A549 (cell line): ENCODE measurements around the gene LMF1. TPM values are rescaled to one million over a fixed set of nuclear protein-coding genes. Genes with fewer than 3 reads are reported as not detected.
"Not testable (repeated sequence)": the region's sequence is repeated elsewhere in the genome, so short reads cannot be mapped to it uniquely, and the experiment has no call there.

Experiments
- ATAC-seq, 2 experiments: fragments of 200-7000 bp in 1 of 2; fragments of >200 bp in 1 of 2; cut with Nextera tagmentation in 1 of 2; cut with Tn5 transposase in 1 of 2; 3 replicates each; pipeline versions ENCODE4 v1.8.0 to v1.9.1; 2018 to 2020; ENCODE audit warnings: mild to moderate bottlenecking in 1 of 2, moderate library complexity in 1 of 2
- CTCF ChIA-PET: fragments of 300-600 bp; sonication (Branson Sonifier 250); formaldehyde crosslinking; extraction: SDS; loops from one replicate; lab custom pipeline; 2021; ENCODE audit warnings: antibody characterized with exemption, inconsistent platforms; lab: Yijun Ruan, JAX
- POLR2A ChIA-PET: fragments of 350-600 bp; formaldehyde crosslinking; extraction: SDS; loops from one replicate; lab custom pipeline; 2021; ENCODE audit warnings: antibody characterized with exemption, inconsistent platforms; lab: Yijun Ruan, JAX
- DNase-seq, 2 experiments: peaks; one replicate each; pipeline versions ENCODE4 v3.0.0 to v3.0.0-alpha.2; 2011 to 2016; ENCODE audit warnings: low read depth in 1 of 2, low spot score in 1 of 2
- FAIRE-seq: peaks from 2 replicates; lab custom pipeline; 2011; peaks lifted over from hg19 to GRCh38; lab: Jason Lieb, UNC
- H3K27ac ChIP-seq, 2 experiments: fragments of >200 bp; sonication (Bioruptor Twin); formaldehyde crosslinking; 3 replicates each; pipeline ENCODE4 v1.5.1; 2016 to 2017
- H3K4me1 ChIP-seq: fragments of >200 bp; sonication (Bioruptor Twin); formaldehyde crosslinking; 3 replicates; pipeline ENCODE4 v1.6.1; 2016
- H3K4me2 ChIP-seq: fragments of >200 bp; sonication (Bioruptor Twin); formaldehyde crosslinking; 3 replicates; pipeline ENCODE4 v1.6.1; 2016
- H3K4me3 ChIP-seq: fragments of >200 bp; sonication (Bioruptor Twin); formaldehyde crosslinking; 3 replicates; pipeline ENCODE4 v1.5.1; 2016
- H3K9me3 ChIP-seq: fragments of >200 bp; sonication (Bioruptor Twin); formaldehyde crosslinking; 3 replicates; pipeline ENCODE4 v1.6.1; 2016
- BCL3 ChIP-seq: fragments of >200 bp; sonication (Bioruptor Twin); formaldehyde crosslinking; IDR thresholded peaks from 3 replicates; pipeline ENCODE4 v1.6.1; 2016
- CEBPB ChIP-seq, 2 experiments: fragments of >200 bp in 1 of 2; sonication (Bioruptor Twin) in 1 of 2; formaldehyde crosslinking in 1 of 2; IDR thresholded peaks; 2 replicates each; pipeline ENCODE4 v1.6.1; 2012 to 2016
- CTCF ChIP-seq: fragments of >200 bp; sonication (Bioruptor Twin); formaldehyde crosslinking; IDR thresholded peaks from 3 replicates; pipeline ENCODE4 v1.5.1; 2016
- EP300 ChIP-seq, 2 experiments: fragments of >200 bp; sonication (Bioruptor Twin); formaldehyde crosslinking; IDR thresholded peaks; 2 replicates in 1 of 2; 3 replicates in 1 of 2; pipeline ENCODE4 v1.6.1; 2016 to 2017
- ESRRA ChIP-seq: fragments of 150-350 bp; IDR thresholded peaks from 2 replicates; pipeline ENCODE4 v1.6.1; 2014; ENCODE audit warnings: mild to moderate bottlenecking, low read length, borderline replicate concordance
- FOXS1 ChIP-seq: fragments of 250-450 bp; sonication (Bioruptor Pico); IDR thresholded peaks from 2 replicates; pipeline ENCODE4 v1.5.0; 2020; ENCODE audit warnings: mild to moderate bottlenecking, moderate library complexity
- GATA3 ChIP-seq: IDR thresholded peaks from 2 replicates; pipeline ENCODE4 v1.6.1; 2012; ENCODE audit warnings: borderline replicate concordance
- HOXA7 ChIP-seq: fragments of 250-450 bp; sonication (Bioruptor Pico); IDR thresholded peaks from 2 replicates; pipeline ENCODE4 v1.5.0; 2020; ENCODE audit warnings: mild to moderate bottlenecking, moderate library complexity
- HOXB13 ChIP-seq: fragments of 250-450 bp; sonication (Bioruptor Pico); IDR thresholded peaks from 2 replicates; pipeline ENCODE4 v1.5.0; 2020; ENCODE audit warnings: low read depth, mild to moderate bottlenecking, moderate library complexity
- JUN ChIP-seq, 2 experiments: fragments of >200 bp; sonication (Bioruptor Twin); formaldehyde crosslinking; IDR thresholded peaks; 2 replicates in 1 of 2; 3 replicates in 1 of 2; pipeline ENCODE4 v1.6.1; 2016 to 2017
- KDM1A ChIP-seq: fragments of 200-600 bp; sonication (generic); IDR thresholded peaks from 2 replicates; pipeline ENCODE4 v1.6.1; 2016; ENCODE audit warnings: low read depth, mild to moderate bottlenecking
- MAFK ChIP-seq: fragments of 450-650 bp; IDR thresholded peaks from 2 replicates; pipeline ENCODE4 v1.6.1; 2014; ENCODE audit not compliant: partially characterized antibody
- MAZ ChIP-seq: fragments of 150-350 bp; IDR thresholded peaks from 2 replicates; pipeline ENCODE4 v1.6.1; 2014; ENCODE audit warnings: antibody characterized with exemption, low read depth, low read length, borderline replicate concordance
- NFE2L2 ChIP-seq: fragments of 150-350 bp; conservative IDR thresholded peaks from 2 replicates; pipeline ENCODE4 v1.6.1; 2014; ENCODE audit warnings: low read length
- NR3C1 ChIP-seq: fragments of >200 bp; sonication (Bioruptor Twin); formaldehyde crosslinking; IDR thresholded peaks from 3 replicates; pipeline ENCODE4 v1.6.1; 2017
- RARB ChIP-seq: fragments of 250-450 bp; sonication (Bioruptor Pico); IDR thresholded peaks from 2 replicates; pipeline ENCODE4 v1.8.0; 2021; ENCODE audit warnings: mild to moderate bottlenecking, moderate library complexity
- TFCP2L1 ChIP-seq: fragments of 250-450 bp; sonication (Bioruptor Pico); IDR thresholded peaks from 2 replicates; pipeline ENCODE4 v1.5.0; 2021; ENCODE audit warnings: mild to moderate bottlenecking
- TP53 ChIP-seq: fragments of 250-450 bp; sonication (Bioruptor Pico); IDR thresholded peaks from 2 replicates; pipeline ENCODE4 v1.5.0; 2021; ENCODE audit warnings: mild to moderate bottlenecking, moderate library complexity
- USF2 ChIP-seq: fragments of 450-650 bp; IDR thresholded peaks from 2 replicates; pipeline ENCODE4 v1.6.1; 2014; ENCODE audit warnings: antibody characterized with exemption
- ZC3H11A ChIP-seq: fragments of 450-650 bp; IDR thresholded peaks from 2 replicates; pipeline ENCODE4 v1.6.1; 2014; ENCODE audit warnings: antibody characterized with exemption, mild to moderate bottlenecking
- ZFP36 ChIP-seq: fragments of 450-650 bp; IDR thresholded peaks from 2 replicates; pipeline ENCODE4 v1.6.1; 2014; ENCODE audit warnings: borderline replicate concordance; ENCODE audit not compliant: partially characterized antibody
- WGBS: methylation state at CpG from one replicate; pipeline ENCODE4 v1.1.6; 2017; ENCODE audit errors: missing lambda C conversion rate; 5-methylcytosine and 5-hydroxymethylcytosine counted together
- polyA plus RNA-seq, 4 experiments: library from polyadenylated mRNA; depleted of rRNA in 3 of 4; stranded (reverse); fragments of >200 nt; fragmentation: RNase III in 1 of 4; extraction: RNeasy Plus Mini Kit Qiagen cat#74134 plus additional on column Dnase treatment in 1 of 4; gene quantifications; 2 replicates in 3 of 4; 3 replicates in 1 of 4; pipeline ENCODE4 v1.2.3, GENCODE V29; 2011 to 2017

Gene LMF1
- polyA plus RNA-seq, 2 of the 4 experiments (the other 2 are of a cell fraction): 8.8 to 10.9 TPM

- H3K9me3 ChIP-seq: peaks cover 21% of the 10 kb centered on the region
- 94% methylated on average over 9 of the region's 35 CpGs for WGBS
- H3K4me1 ChIP-seq, DNase-seq, POLR2A ChIA-PET, FAIRE-seq, ATAC-seq, H3K27ac ChIP-seq, CTCF ChIA-PET, H3K4me2 ChIP-seq, H3K4me3 ChIP-seq: not testable (repeated sequence)
These were observed 111.8 kb downstream of the LMF1 start for GRCh38 chr16:858971-859370.

GRCh38 chr16:858441-858840, 112.3 kb downstream of the LMF1 start:
- H3K4me1 ChIP-seq, DNase-seq, ATAC-seq, H3K4me3 ChIP-seq, H3K4me2 ChIP-seq, FAIRE-seq, CTCF ChIA-PET, POLR2A ChIA-PET, H3K27ac ChIP-seq: not testable (repeated sequence)
- peaks cover 21% of the 10 kb centered on the region for H3K9me3 ChIP-seq
- WGBS: 90% methylated on average over 24 of the region's 36 CpGs

- Histone ChIP-seq H3K4me1 (no peaks in the 10 kb centered on the region), H3K27ac (no peak overlapping the region), H3K9me3 (peaks cover 21% of the 10 kb centered on the region), H3K4me3 (no peak overlapping the region), H3K4me2 (no peak overlapping the region)
- FAIRE-seq (no peak), DNase-seq (no peak), ATAC-seq (no peak)
- CTCF ChIA-PET: no interaction called here
- TF ChIP-seq ZC3H11A (no peak), FOXS1 (no peak), NFE2L2 (no peak), TP53 (CRISPR knock-in tag) (no peak), RARB (CRISPR knock-in tag) (no peak), ESRRA (no peak), NR3C1 (no peak), TFCP2L1 (CRISPR knock-in tag) (no peak), ZFP36 (no peak), CEBPB (IDR thresholded peaks at IDR 0.05) (no peak), BCL3 (no peak), GATA3 (no peak), JUN (IDR thresholded peaks at IDR 0.05) (no peak), CTCF (no peak), EP300 (IDR thresholded peaks at IDR 0.05) (no peak), MAFK (no peak), USF2 (no peak), HOXA7 (no peak), HOXB13 (CRISPR knock-in tag) (no peak), KDM1A (no peak)
- POLR2A ChIA-PET: no interaction called here
- WGBS: 92% methylated on average over 24 of the region's 24 CpGs
These were observed 114.0 kb downstream of the LMF1 start for GRCh38 chr16:856811-857210.

GRCh38 chr16:856101-856500, 114.7 kb downstream of the LMF1 start:
- H3K4me2 ChIP-seq: no peak overlapping the region
- H3K4me3 ChIP-seq: no peak overlapping the region
- FAIRE-seq (no peak), ATAC-seq (no peak), DNase-seq (no peak)
- 93% methylated on average over 12 of the region's 12 CpGs for WGBS
- CTCF ChIA-PET: no interaction called here
- H3K9me3 ChIP-seq: peaks cover 25% of the 10 kb centered on the region
- H3K4me1 ChIP-seq: no peaks in the 10 kb centered on the region
- TF ChIP-seq TP53 (CRISPR knock-in tag) (no peak), MAZ (no peak), BCL3 (no peak)
- TF ChIP-seq, all 56 proteins: peak for 0
- no peak overlapping the region for H3K27ac ChIP-seq
- POLR2A ChIA-PET: no interaction called here
